Peyer's patch (tissue), 4 donors: ENCODE results near the gene FOXN4.

Experiments
- CTCF ChIP-seq, 6 experiments: fragments of 450-650 bp in 4 of 6; fragments of 200-600 bp in 2 of 6; sonication (generic) in 1 of 6; IDR thresholded peaks; one replicate each; pipeline ENCODE4 v1.5.1; 2017 to 2019; ENCODE audit warnings: antibody characterized with exemption in 6 of 6, mild to moderate bottlenecking in 3 of 6, moderate library complexity in 1 of 6
- POLR2A ChIP-seq, 2 donors: fragments of 450-650 bp; IDR thresholded peaks; one replicate each; pipeline ENCODE4 v1.5.1; 2017; ENCODE audit warnings: antibody characterized with exemption in 2 of 2, mild to moderate bottlenecking in 2 of 2, moderate library complexity in 2 of 2

- TF ChIP-seq CTCF (IDR thresholded peaks at IDR 0.05) = no peak
- no peak for TF ChIP-seq POLR2A (IDR thresholded peaks at IDR 0.05)
Measured at GRCh38 chr12:109296431-109296830, 12.7 kb downstream of the FOXN4 start.
